Fibroblast of mammary gland (primary cell): Measurements from ENCODE around the gene MTSS2.

ENCODE experiments used
- DNase-seq: peaks from one replicate; pipeline ENCODE4 v3.0.0-alpha.2; 2010; ENCODE audit warnings: low read depth
- H3K4me3 ChIP-seq: 2 replicates; pipeline ENCODE4 v1.5.1; 2011; ENCODE audit warnings: low read depth, mild to moderate bottlenecking, low read length, moderate library complexity; ENCODE audit not compliant: control insufficient read depth
- CTCF ChIP-seq: conservative IDR thresholded peaks from 2 replicates; pipeline ENCODE4 v1.5.1; 2011; ENCODE audit warnings: low read depth, low read length, inconsistent platforms; ENCODE audit not compliant: control insufficient read depth, insufficient read depth

Gene MTSS2

GRCh38 chr16:70686376-70687101, 686 bp upstream of the MTSS2 start:
- no peak for DNase-seq
- TF ChIP-seq CTCF, result no peak
- peak overlapping the region; percentile 23 for H3K4me3 ChIP-seq

DNA sequence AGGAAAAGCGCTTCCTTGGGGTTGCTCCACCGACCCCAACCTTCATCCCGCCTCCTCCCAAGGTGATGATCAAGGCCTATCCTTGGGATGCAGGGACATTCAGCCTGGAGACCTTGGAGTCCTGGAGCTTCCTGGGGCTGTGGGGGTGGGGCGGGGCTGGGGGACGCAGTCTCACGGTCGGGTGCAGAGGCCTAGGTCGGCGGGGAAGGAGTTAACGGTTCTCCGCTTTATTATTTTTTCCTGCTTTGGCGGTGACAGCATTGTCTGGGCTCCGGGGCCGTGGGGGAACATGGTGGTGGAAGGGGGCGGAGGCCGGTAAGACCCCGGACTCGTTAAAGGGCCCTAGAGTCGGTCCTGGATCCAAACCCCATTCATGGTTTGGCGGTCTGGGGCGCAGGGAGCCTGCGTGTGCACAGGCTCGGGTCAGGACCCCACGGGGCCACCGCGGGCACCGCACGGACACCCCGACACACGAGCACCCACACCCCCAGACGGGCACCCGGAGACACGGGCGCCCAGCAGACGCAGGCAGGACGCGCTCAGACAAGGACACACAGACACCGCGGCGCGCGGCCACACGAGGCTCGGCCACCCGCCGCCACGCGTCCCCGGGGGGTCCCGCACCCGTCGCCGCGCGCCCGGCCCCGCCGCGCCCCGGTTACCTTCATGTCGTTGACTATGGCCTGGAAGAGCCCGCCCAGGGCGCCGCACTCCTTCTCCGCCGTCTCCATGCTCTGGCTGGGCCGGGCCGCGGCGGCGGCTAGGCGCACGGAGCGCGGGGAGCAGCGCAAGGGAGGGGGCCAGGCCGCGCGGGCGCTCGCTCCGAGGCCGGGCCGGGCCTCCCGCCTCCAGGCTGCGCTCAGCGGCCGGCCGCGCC, 554 bp downstream of the MTSS2 start:
- no peak for DNase-seq
- peak overlapping the region; percentile 79 for H3K4me3 ChIP-seq
- TF ChIP-seq CTCF, result no peak

DNA sequence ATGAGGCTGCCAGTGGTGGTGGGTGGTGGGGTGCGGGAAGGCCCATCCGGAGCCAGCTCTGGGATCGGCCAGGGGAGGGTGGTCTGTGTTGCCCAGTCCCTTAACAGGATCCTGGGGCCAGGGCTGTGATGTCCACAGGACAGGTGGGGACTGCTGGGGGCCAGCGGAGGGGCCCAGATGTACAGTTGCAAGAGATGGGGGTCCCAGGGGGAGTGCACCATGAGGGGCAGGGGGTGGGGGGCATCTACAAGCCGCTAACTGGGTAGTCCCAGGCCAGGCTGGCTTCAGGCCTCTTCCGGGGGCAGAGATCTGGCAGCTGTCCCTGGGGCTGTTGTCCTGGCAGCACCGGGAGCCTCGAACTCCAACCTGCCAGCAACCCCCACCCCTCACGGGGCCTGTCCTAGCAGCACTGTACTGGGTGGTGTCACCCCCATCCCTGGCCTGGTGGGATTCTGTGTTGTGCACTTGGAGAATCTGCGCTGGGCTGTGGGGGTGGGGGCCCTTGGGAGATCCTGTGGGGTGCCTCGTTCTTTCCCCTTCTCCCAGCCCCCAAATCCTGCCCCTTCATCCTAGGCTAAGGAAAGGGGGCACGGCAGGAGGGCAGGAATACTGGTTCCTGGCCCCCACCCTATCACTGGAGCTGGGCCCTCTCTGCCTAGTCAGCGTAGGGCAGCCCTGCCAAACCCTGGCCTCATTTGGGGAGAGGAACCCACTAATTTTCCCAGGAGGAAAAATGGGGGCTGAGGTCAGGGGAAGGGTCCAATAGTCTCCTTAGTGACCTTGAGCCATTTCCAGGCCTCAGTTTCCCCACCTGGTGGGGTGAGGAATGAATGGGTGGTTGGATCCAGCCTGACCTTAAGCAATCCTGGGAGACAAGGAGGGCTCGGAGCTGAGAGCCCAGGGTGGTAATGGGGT, 1.4 kb downstream of the MTSS2 start:
- peak overlapping the region; percentile 79 for H3K4me3 ChIP-seq
- no peak for DNase-seq
- TF ChIP-seq CTCF, result no peak

- TF ChIP-seq CTCF, result no peak
- H3K4me3 ChIP-seq, result peak overlapping the region; percentile 79
- no peak for DNase-seq
These were observed 2.5 kb downstream of the MTSS2 start for GRCh38 chr16:70683146-70683944.

DNA sequence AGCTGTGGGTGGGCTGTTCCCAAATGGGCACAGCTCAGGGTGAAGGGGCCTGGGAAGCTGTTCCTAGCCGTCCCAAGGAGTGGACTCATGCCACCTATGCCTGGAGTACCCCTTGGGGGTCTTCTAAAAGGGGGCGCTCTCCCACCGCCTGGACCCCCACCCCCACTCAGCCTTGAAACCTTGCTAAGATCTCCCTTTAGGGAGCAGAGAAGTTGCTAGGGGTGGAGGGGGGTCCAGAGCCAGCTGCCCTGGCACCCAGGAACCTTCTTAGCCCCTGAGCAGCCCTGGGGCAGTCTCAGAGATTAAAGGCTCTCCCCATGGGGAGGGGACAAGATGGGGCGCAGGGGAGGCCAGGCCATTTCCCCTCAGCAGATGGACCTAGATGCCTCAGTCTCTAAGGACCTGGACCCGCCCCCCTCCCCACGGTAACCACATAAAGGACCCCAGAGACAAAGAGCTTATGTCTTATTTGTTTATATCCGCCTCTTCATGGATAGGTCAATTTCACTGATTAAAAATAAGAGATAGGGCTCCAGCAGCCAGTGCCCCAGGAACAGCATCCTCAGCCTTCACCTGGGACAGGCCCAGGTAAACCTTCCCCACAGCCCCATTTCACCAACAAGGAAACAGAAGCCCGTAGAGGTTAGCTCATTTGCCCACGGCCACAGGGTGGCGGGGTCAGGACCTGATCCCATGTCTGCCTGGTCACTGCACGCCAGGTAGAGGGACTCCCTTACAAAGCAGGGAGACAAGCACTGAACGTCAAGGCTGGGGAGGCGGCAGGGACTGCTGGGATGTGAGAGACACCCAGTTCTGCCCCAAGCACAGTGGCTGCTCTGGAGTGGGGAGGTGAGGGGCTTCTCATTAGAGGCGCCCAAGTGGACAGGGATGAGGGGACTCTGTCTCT, 3.4 kb downstream of the MTSS2 start:
- no peak overlapping the region for H3K4me3 ChIP-seq
- DNase-seq, result no peak
- TF ChIP-seq CTCF, result no peak
